H4 (cell line): ENCODE results near the gene HLA-DOB. TPM values are rescaled to one million over a fixed set of nuclear protein-coding genes. Genes with fewer than 3 reads are reported as not detected.

Source experiments
- DNase-seq: peaks from one replicate; pipeline ENCODE4 v3.0.0-alpha.2; 2015; ENCODE audit warnings: low spot score
- total RNA-seq: library from RNA; depleted of rRNA; stranded (reverse); fragments of >200 nt; shearing (Covaris generic); gene quantifications from 2 replicates; pipeline ENCODE4 v1.2.3, GENCODE V29; 2014; rRNA removed

The HLA-DOB gene
- total RNA-seq = not detected in 2 replicates

- no peak for DNase-seq
Observed at GRCh38 chr6:32816746-32817204, at the start of gene HLA-DOB. TSS of gene HLA-DOB (minus strand) at chr6:32817002. CDS start at chr6:32816951, 51 bp downstream.

- DNase-seq = no peak
Observed at GRCh38 chr6:32865724-32866443, 49.1 kb upstream of the HLA-DOB start.

- DNase-seq = no peak
Observed at GRCh38 chr6:32862725-32863124, 45.9 kb upstream of the HLA-DOB start.

DNA sequence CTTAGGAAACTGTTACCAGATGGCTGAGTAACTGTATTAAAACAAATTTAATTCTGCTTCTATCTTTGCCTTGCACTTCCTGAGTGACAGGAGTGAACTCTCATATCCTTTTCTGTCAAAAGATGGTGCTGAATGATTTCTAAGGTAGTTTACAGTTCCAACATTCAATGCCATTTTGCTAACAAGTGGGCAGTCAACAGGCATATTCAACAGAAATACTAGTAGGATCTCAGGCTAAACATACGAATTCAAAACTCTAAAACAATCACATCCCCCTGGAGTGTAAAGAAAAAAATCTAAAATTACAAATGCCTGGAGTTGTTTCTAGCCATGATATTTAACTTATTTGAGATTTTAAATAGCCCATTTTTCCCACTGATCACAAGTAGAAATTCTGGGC lies 43.9 kb upstream of the HLA-DOB start:
- DNase-seq = no peak

DNA sequence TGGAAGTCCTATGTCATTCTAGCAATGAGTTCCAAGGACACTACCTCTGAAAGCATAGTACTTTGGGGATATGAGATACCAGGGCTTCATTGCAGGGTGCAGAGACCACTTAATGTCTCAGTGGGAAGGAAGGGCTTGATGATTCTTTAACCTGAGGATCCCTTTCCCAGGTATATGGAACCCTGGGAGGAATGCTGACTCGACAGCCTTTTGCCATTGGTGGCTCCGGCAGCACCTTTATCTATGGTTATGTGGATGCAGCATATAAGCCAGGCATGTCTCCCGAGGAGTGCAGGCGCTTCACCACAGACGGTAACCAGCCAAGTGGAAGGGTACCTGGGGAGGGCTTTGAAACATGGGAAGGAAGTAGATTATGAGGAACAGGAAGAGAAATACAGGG lies 41.4 kb upstream of the HLA-DOB start:
- no peak for DNase-seq

DNA sequence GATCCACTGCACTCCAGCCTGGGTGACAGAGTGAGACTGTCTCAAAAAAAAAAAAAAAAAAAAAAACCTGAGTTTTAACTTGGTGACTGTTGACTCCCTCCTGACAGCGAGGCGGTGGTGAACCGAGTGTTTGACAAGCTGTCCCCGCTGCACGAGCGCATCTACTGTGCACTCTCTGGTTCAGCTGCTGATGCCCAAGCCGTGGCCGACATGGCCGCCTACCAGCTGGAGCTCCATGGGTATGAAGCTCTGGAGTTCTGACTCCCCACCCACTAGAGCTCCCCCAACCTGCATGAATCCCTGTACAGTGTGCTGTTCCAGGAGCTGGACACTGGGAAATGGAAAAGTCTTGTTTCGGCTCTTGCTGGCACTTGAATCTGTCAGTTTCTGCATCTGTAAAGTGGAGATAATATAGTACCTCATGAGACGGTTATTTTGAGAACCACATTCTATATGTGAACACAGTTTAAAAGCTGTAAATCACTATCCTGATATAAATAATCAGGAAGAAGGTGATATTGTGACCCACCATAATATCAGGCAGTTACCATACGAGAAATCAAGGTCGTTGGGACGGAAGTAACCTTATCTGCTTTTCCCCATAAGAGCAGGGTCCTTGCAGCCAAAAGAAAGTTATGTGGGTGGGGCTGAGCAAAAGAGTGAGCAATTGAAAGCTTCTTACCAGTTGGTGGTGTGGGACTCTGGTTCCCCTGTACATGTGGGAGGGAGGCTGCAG lies 40.5 kb upstream of the HLA-DOB start:
- DNase-seq = no peak

DNA sequence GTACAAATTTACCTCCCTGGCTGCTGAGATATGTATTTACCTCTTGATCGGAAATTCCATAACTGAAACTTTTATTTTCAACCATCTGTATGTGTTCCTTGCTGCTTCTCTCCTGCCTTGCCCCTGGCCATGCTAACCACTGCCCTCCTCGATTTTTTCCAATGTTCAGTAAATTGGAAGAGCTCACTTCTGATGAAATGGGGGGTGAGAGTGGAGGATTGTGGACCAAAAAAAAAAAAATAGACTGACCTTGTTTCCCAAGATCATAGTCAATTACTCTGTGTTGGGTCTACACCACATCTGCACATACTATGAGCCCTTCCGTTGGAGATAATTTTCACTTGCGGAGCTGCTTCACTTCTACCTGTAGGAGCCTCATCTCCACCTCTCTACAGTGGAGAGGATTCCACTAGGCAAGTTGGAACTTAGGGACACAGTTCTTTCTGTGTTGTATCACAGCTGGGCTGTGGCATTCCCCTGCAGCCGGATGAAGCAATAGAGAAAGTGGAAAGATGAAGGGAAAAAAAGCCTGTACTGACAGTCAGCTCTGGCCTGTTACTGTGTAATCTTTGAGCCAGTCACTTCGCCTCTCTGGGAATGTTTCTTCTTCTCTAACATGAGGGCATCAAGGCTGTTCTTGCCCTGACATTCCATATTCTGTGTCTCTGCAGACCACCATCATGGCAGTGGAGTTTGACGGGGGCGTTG lies 38.8 kb upstream of the HLA-DOB start:
- DNase-seq = no peak

GRCh38 chr6:32854376-32855178 lies 37.8 kb upstream of the HLA-DOB start:
- DNase-seq = peak; percentile 43

DNA sequence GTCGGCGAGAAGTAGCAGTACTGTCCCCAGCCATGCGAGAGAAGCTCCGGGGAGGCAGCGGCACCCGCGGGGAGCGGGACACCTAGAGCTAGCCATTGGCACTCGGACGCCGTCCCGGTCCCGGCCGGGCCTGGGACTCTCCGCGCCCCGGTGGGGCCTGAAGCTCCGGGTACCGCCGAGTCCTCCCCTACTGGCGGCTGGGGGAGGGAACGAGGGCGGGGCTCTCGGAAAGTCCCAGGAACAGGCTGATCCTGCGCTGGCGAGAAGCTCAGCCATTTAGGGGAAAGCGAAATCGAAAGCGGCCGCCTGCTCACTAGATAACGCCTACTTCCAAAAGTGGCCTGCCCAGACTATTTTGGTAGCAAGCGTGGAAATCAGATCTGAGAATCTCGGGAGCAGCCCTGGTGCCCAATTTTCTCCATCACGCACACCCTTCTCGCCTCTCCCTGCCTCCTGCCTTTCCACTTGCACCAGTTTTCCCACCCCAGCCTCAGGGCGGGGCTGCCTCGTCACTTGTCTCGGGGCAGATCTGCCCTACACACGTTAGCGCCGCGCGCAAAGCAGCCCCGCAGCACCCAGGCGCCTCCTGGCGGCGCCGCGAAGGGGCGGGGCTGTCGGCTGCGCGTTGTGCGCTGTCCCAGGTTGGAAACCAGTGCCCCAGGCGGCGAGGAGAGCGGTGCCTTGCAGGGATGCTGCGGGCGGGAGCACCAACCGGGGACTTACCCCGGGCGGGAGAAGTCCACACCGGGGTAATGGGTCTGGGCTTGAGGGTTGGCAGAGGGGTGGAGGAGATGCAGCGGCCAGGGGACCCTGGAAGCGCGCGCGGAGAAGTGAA lies 37.0 kb upstream of the HLA-DOB start, which contains the start of the genes PSMB9 and TAP1:
PSMB9 (plus strand) TSS at position 652 of the 835 bp plus-strand sequence; CDS start at position 690, 38 bp downstream.
TAP1 (minus strand) TSS at position 164 of the 835 bp plus-strand sequence; CDS start at position 96, 68 bp downstream.
- peak; percentile 88 for DNase-seq

DNA sequence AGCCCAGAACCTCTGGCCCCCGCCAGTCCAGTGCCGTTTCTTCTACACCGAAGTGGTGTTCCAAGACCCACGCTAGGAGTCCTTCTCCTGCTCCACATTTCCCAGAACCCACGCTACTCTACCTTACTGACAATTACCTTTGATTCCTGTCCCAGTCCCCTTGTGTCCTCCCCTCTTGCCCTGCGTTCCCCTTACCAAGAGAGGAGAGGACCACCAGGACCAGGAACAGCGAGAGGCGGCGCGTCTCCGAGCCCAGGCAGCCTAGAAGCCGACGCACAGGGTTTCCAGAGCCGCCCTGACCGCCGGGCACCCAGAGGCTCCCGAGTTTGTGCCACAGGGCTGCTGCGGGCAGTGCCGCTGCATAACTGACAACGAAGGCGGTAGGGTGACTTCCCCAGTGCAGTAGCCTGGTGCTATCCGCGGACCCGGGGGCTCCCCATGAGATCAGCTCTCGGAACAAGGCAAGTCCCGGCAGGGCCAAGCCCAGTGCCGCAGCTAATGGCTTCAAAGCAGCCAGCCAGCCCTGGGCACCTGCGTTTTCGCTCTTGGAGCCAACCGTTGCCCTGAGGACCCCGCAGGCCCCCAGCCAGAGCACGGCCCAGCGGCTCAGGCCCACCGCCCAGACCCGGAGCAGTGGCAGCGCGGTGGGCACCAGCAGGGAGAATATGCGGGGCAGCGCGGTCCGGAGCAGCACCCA lies 36.2 kb upstream of the HLA-DOB start:
- DNase-seq = no peak

DNA sequence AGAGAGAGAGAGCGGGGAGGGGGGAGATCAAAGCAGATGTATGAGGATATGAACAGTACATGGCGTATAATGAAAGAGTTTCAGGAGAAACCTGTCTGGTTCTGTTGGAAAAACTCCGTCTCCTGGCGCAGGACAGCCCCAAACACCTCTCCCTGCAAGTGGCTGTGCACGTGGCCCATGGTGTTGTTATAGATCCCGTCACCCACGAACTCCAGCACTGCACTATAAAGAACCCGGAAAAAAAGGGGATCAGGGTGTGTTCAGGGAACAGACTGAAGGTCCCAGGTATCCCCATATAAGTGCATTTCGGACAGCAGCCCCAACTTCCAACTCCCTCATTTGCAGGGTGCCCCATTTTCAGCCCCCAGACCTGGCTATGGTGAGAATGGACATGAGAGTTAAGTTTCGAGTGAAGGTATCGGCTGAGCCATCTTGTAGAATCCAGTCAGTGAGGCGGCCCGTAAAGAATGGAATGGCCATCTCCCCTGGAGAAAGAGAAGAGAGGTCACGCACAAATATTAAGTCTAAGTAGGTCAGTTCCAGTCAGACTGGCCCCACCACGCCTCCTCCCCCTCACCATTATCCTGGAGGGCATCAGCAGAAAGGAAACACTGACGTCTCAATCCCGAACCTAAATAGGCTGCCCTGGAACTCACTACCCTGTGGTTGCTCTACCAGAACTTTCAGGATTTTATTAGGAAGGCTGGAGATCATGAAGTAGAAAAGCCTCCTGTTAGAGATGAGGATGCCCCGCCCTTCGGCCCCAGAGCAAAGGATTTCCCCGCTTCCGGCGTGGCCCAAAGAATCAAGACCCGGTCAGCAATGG lies 35.4 kb upstream of the HLA-DOB start:
- DNase-seq = no peak

- DNase-seq = no peak
Observed at GRCh38 chr6:32851025-32851424, 34.2 kb upstream of the HLA-DOB start.

GRCh38 chr6:32849126-32849525 lies 32.3 kb upstream of the HLA-DOB start:
- no peak for DNase-seq

DNA sequence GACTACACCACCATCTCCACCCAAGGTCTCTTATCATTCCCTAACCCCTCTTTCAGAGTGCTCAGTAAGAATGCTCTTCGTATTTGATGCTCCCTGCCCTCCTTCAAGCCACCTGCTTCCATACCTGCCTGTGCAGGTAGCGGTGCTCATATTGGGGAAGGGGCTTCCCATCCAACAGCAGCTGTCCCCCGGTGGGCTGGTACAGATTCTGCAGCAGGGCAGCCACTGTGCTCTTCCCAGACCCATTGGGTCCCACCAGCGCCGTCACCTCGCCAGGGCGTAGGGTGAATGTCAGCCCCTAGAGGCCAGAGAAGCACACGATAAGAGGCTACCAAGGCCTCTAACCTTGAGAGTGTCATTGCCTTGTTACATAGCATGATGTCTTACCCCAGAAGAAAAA lies 31.0 kb upstream of the HLA-DOB start:
- no peak for DNase-seq

GRCh38 chr6:32847004-32847403 lies 30.2 kb upstream of the HLA-DOB start:
- no peak for DNase-seq

DNA sequence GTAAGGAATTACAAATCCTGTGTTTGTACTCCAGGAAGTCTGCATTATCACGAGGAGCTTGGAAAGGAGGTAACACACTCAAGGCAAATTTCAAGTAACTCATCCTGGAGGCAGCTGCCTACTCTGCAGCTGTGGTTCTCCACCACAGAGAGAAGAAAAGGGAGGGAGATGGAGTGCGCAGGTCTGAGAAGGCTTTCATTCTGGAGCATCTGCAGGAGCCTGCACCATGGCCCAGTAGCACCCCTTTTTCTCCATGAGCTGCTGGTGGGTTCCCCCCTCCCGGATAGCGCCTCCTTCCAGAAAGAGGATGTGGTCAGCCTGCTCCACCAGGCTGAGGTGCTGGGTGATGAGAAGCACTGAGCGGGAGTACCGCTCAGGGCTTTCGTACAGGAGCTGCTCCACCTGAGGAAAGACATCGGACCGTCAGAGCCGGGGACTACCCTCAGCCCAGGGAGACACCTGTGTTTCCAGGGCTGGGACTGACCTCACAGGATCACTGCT lies 28.6 kb upstream of the HLA-DOB start:
- DNase-seq = no peak

DNA sequence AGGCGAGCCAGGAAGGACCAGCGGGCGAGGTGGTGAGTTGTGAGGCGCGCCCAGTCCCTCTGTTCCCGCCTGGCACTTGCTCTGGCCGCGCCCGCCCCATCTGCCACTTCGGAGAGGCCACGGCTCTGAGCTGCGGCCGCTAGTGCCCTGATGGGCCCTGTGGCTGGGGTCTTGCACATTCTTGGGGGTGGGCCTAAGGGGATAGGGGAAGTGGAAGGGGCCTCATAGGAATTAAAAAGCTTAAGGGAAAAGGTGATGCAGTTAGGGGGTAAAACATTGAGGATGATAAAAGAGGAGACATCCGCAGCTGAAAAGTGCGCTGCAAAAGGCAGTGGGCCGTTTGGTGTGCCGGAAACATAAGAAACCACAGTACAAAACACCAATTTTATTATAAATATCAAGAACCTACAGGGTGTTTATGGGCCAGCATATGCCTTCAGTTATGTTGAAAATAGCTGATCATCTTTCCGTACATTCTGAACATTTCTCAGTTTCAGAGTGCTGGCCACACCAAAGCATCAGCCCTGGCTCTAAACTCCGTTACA lies 28.1 kb upstream of the HLA-DOB start:
- no peak for DNase-seq
